ENCODE results near the gene BMERB1.

BMERB1 gene

GRCh38 chr16:15621456-15621855 is 187.1 kb downstream of the BMERB1 start:
- no peak for DNase-seq

DNA sequence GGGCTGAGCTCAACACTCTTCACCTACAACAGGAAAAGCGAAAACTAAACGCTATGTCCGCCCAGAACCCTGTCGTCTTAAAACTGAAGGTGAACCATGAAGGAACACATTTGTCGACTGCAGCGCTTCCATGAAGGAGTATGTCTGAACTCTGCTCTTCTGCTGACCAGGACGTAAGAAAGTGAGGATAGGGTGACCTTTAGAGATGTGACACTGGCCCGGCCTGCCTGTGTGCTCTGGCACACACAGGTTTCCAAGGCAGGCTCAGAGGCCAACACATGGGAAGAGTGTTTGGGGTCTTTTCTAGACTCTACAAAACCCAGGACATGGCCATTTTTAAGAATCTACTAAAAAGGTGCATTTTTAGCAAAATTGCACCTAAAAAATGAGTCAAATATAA is 187.5 kb downstream of the BMERB1 start:
- no peak for DNase-seq

GRCh38 chr16:15631730-15632409 is 197.5 kb downstream of the BMERB1 start:
- DNase-seq, result no peak

- DNase-seq, result no peak
Observed at GRCh38 chr16:15635926-15636325, 201.5 kb downstream of the BMERB1 start.

DNA sequence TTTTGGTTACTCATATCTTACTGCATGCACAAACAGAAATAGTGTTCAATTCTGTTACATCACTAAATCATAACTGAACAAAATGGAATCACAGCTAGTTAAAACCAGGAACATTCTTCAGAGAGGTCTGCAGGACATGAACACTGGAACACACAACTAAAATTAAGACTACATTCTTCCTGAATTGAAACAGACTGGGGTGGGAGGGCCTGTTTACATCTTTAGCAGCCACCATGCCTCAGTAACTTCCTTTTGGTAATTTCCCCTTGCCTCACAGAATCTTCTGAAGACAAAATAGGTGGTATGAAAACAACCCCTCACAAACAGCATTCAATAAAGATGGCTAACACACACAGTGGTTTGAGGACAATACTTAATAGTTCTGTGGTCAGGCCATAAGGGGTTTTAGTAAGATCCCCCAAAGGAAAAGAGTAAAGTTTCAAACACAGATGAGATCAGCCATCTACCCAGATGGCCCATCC is 202.0 kb downstream of the BMERB1 start:
- no peak for DNase-seq

Measured in NCI-H2107 (cell line).